ENCODE data around the gene ZNF688.

- TF ChIP-seq CTCF (IDR thresholded peaks at IDR 0.05; ENCODE audit: poor library complexity) (no peak), EZH2 (IDR thresholded peaks at IDR 0.05; ENCODE audit: borderline replicate concordance) (no peak)
Observed at GRCh38 chr16:30561089-30561816, 10.3 kb downstream of the ZNF688 start.
